Body of pancreas (tissue), 4 donors: Measurements from ENCODE around the gene TSPAN3. TPM values are rescaled to one million over a fixed set of nuclear protein-coding genes. Genes with fewer than 3 reads are reported as not detected.

Experiments
- ATAC-seq: fragments of 150-250 bp; one replicate; pipeline ENCODE4 v1.9.1; 2016
- DNase-seq, 4 donors: peaks; one replicate each; pipeline ENCODE4 v3.0.0-alpha.2; 2019
- H3K27ac ChIP-seq, 4 donors: fragments of 200-600 bp; sonication (generic); 1 replicate in 3 of 4; 2 replicates in 1 of 4; pipeline versions ENCODE4 v1.5.1 to v1.6.1; 2016 to 2019; ENCODE audit warnings: mild to moderate bottlenecking in 1 of 4, mixed read lengths in 1 of 4, moderate library complexity in 1 of 4
- H3K27me3 ChIP-seq, 2 donors: fragments of 200-600 bp; sonication (generic); one replicate each; pipeline ENCODE4 v1.6.0; 2016; ENCODE audit warnings: mild to moderate bottlenecking in 1 of 2
- H3K36me3 ChIP-seq, 2 donors: fragments of 200-600 bp; sonication (generic); replicated peaks in 1 of 2; 2 replicates each; pipeline ENCODE4 v1.5.1; 2016; ENCODE audit warnings: low read depth in 2 of 2; ENCODE audit not compliant: insufficient read depth in 1 of 2
- H3K4me1 ChIP-seq: fragments of 200-600 bp; sonication (generic); one replicate; pipeline ENCODE4 v1.6.0; 2016
- H3K4me3 ChIP-seq, 2 donors: fragments of 200-600 bp; sonication (generic); 1 replicate in 1 of 2; 2 replicates in 1 of 2; pipeline ENCODE4 v1.5.1; 2016 to 2019
- H3K9me3 ChIP-seq, 3 donors: fragments of 200-600 bp; sonication (generic); 1 replicate in 2 of 3; 2 replicates in 1 of 3; pipeline ENCODE4 v1.5.1; 2016
- POLR2A ChIP-seq, 3 donors: fragments of 450-650 bp; IDR thresholded peaks; one replicate each; pipeline ENCODE4 v1.6.1; 2016; ENCODE audit warnings: antibody characterized with exemption in 3 of 3, mild to moderate bottlenecking in 2 of 3
- WGBS, 2 donors: methylation state at CpG; one replicate each; pipeline ENCODE4 v1.1.5; 2017; 5-methylcytosine and 5-hydroxymethylcytosine counted together
- intact Hi-C: fragments of 100-400 bp; cut with DNase I; formaldehyde crosslinking; loops from one replicate; pipeline ENCODE4 v1.15.1; 2023
- total RNA-seq, 2 donors: library from RNA; depleted of rRNA; stranded (reverse); fragments of >200 nt; gene quantifications; one replicate each; pipeline ENCODE4 v1.1.0, GENCODE V29; 2016
- TF ChIP-seq, protein P1 (sequence below), 7 experiments: fragments of 450-650 bp in 4 of 7; fragments of 200-600 bp in 3 of 7; sonication (generic) in 3 of 7; IDR thresholded peaks; one replicate each; pipeline ENCODE4 v1.5.1; 2016 to 2019; ENCODE audit warnings: antibody characterized with exemption in 7 of 7

TSPAN3 gene
- total RNA-seq, 2 donors from 2014 or later = 99.1 to 118 TPM

DNA sequence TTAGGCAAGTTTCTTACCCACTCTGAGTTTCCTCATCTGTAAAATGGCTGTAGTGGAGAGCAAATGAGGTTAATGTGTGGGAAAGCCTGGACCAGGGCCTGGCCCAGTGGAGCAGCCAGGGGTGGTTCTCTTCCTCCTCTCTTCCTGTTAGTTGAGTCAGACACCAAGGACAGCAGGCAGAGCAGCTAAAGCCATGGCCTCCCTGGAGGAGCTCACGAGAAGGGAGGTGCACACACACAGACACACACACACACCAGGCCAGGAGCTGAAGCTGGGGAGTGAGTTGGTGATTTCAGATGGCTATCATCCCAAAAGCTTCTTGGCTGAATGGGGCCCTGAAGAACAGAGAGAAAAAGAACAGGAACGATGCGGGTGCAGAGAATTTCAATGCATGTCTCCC, 33.2 kb upstream of the TSPAN3 start:
- DNase-seq = peak in 1 of 4 donors; percentile 25
- intact Hi-C loops = no loop called here
- no peak overlapping the region for H3K4me3 ChIP-seq
- peak; percentile 36 for ATAC-seq
- TF ChIP-seq POLR2A (IDR thresholded peaks at IDR 0.05) = no peak
- TF ChIP-seq, protein P1, sequence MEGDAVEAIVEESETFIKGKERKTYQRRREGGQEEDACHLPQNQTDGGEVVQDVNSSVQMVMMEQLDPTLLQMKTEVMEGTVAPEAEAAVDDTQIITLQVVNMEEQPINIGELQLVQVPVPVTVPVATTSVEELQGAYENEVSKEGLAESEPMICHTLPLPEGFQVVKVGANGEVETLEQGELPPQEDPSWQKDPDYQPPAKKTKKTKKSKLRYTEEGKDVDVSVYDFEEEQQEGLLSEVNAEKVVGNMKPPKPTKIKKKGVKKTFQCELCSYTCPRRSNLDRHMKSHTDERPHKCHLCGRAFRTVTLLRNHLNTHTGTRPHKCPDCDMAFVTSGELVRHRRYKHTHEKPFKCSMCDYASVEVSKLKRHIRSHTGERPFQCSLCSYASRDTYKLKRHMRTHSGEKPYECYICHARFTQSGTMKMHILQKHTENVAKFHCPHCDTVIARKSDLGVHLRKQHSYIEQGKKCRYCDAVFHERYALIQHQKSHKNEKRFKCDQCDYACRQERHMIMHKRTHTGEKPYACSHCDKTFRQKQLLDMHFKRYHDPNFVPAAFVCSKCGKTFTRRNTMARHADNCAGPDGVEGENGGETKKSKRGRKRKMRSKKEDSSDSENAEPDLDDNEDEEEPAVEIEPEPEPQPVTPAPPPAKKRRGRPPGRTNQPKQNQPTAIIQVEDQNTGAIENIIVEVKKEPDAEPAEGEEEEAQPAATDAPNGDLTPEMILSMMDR (IDR thresholded peaks at IDR 0.05) = no peak
- no peaks in the 10 kb centered on the region for H3K27me3 ChIP-seq
- H3K4me1 ChIP-seq = peaks cover 4% of the 10 kb centered on the region
- H3K9me3 ChIP-seq = no peaks in the 10 kb centered on the region
- WGBS, 2 donors = 91 to 93% methylated on average over 3 of the region's 3 CpGs
- no peak overlapping the region for H3K27ac ChIP-seq
- H3K36me3 ChIP-seq = no peaks in the 10 kb centered on the region

DNA sequence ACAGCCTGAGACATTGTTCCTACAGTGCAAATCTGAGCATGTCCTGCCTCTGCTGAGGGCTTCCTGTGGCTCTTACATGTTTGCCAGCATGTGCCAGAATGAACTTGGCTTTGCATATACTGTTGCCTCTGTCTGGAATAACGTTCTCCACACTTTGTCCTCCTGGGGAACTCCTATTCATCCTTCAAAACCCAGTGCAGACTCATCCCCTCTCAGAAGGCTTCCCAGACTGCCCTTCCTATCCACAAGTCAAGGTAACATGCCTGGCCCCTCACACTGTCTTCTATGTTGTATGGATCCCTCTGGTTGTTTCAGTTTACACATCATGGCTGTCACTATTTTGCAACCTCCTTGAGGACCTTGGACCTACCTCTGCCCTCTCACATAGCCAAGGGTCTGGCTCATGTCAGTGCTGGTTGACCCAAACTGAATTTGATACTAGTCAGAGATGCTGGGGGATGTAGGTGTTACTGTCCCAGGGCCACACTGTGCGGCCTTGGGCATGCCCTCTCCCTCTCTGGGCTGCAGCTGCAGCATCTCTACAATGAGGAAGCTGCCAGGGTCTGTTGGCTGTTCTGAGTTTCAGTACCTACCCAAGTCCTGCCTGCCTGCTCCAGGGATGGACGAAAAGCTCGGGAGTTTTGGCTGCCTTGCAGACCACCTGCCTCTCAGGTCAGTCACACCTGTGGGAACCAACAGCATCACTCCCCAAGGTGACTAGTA, 29.0 kb upstream of the TSPAN3 start:
- TF ChIP-seq, protein P1 (IDR thresholded peaks at IDR 0.05) = no peak
- TF ChIP-seq POLR2A (IDR thresholded peaks at IDR 0.05) = no peak
- H3K9me3 ChIP-seq = no peaks in the 10 kb centered on the region
- H3K27me3 ChIP-seq = no peaks in the 10 kb centered on the region
- no peak for DNase-seq
- ATAC-seq = no peak
- no peaks in the 10 kb centered on the region for H3K36me3 ChIP-seq
- 91 to 92% methylated on average over 3 to 4 of the region's 4 CpGs for WGBS, 2 donors
- no peaks in the 10 kb centered on the region for H3K4me1 ChIP-seq
- no peak overlapping the region for H3K4me3 ChIP-seq
- no peak overlapping the region for H3K27ac ChIP-seq
- intact Hi-C loops = no loop called here

DNA sequence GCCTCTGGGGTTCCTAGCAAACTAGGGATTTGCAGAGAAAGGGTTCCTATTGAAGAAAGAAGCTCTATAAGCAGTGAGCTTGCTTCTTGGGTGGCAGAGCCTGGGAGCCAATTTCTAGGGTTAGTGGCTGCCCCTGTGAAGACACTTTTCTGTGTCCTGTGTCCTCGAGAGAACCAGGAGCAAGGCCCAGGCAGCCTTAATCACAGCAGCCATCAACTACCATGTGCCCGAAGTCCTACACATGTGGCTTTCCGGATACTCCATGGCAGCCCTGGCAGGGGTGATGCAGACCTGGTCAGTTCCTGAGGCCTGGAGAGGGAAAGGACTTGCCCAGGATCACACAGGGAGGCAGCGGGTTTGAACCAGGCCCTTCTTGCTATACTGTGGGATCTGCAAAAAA, 27.7 kb upstream of the TSPAN3 start:
- 94 to 100% methylated on average over 2 to 4 of the region's 4 CpGs for WGBS, 2 donors
- Histone ChIP-seq H3K4me1 (no peaks in the 10 kb centered on the region), H3K4me3 (no peak overlapping the region), H3K27me3 (no peaks in the 10 kb centered on the region), H3K27ac (no peak overlapping the region), H3K9me3 (no peaks in the 10 kb centered on the region), H3K36me3 (no peaks in the 10 kb centered on the region)
- TF ChIP-seq POLR2A (IDR thresholded peaks at IDR 0.05) = no peak
- TF ChIP-seq, protein P1 (IDR thresholded peaks at IDR 0.05) = no peak
- intact Hi-C loops = no loop called here
- no peak for ATAC-seq
- no peak for DNase-seq

DNA sequence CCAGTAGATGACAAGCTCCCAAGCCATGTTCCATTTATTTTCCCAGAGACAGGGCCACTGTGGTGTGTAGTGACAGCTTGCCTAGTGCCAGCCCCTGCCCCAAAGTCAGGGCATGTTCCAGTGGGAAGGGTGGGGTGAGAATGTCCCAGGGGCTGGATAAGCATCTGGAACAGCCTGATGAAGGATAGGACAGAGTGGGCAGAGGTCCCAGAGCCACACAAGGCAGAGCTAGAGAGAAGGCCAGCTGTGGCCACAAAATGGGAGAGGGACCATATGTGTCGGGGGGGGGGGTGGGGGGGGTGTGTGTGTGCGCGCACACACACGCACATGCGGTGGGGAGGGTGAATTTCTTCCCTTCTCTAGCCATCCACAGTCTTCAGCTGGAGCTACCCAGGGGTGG, 27.0 kb upstream of the TSPAN3 start:
- Histone ChIP-seq H3K4me1 (no peaks in the 10 kb centered on the region), H3K9me3 (no peaks in the 10 kb centered on the region), H3K27ac (no peak overlapping the region), H3K27me3 (no peaks in the 10 kb centered on the region), H3K36me3 (no peaks in the 10 kb centered on the region), H3K4me3 (no peak overlapping the region)
- intact Hi-C loops = no loop called here
- TF ChIP-seq, protein P1 (IDR thresholded peaks at IDR 0.05) = no peak
- TF ChIP-seq POLR2A (IDR thresholded peaks at IDR 0.05) = no peak
- ATAC-seq (no peak), DNase-seq (no peak)
- 88 to 100% methylated on average over 3 to 4 of the region's 5 CpGs for WGBS, 2 donors

- TF ChIP-seq, protein P1 (IDR thresholded peaks at IDR 0.05) = no peak
- no peak for TF ChIP-seq POLR2A (IDR thresholded peaks at IDR 0.05)
- WGBS, 2 donors = 84 to 89% methylated on average over 7 of the region's 7 CpGs
Observed at GRCh38 chr15:77097248-77097721, 26.4 kb upstream of the TSPAN3 start.

More at GRCh38 chr15:77097248-77097721, 26.4 kb upstream of the TSPAN3 start:
- Histone ChIP-seq H3K4me1 (no peaks in the 10 kb centered on the region), H3K4me3 (no peak overlapping the region), H3K36me3 (no peaks in the 10 kb centered on the region), H3K27me3 (no peaks in the 10 kb centered on the region), H3K27ac (no peak overlapping the region), H3K9me3 (no peaks in the 10 kb centered on the region)
- ATAC-seq (no peak), DNase-seq (no peak)
- intact Hi-C loops = no loop called here
